ENCODE measurements around the gene IL17C.

DNA sequence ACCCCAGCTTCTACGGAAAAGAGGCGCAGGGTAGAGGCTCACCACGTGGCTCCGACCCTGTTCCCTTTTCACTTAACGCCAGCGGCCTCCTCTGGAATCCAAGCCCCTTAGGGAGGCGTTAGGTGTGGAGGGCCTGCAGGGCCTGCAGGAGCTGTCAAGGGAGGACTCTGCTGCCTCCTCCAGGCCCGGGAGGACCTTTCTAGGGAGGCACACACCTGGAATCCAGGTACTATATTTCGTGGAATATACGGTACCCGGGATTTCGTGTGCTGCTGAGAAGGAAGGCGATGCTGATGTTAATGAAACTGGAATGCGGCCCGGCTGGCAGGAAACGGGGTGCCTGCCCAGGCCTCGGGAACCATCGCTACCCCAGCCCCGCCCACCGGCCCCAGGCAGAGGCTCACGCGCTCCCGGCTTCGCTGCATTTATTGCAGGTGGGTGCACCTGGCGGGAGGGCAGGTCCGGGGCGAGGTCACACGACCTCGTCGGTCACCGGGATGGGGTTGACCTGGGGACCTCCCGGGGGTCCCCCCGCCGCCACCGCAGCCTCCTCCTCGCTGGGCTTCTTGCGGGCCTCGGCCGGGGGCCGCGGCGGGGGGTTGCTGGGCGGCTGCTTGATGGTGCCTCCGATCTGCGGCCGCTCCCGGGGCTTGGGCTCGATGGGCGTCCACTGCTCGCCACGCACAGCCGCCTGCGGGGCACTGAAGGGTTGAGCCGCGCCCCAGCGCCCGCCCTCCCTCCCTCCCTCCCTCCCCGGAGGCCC lies 4.7 kb downstream of the IL17C start:
- TF ChIP-seq POLR2A (IDR thresholded peaks at IDR 0.05; ENCODE audit: low read length) (no peak), GATA1 (IDR thresholded peaks at IDR 0.05; ENCODE audit: low read depth, low read length) (no peak)
